Heart right ventricle (tissue), 16 donors: Measurements from ENCODE around the gene NXN. TPM values are rescaled to one million over a fixed set of nuclear protein-coding genes. Genes with fewer than 3 reads are reported as not detected.

ENCODE experiments used
- ATAC-seq, 8 donors: fragments of 200-7000 bp; cut with Tn5 transposase; one replicate each; pipeline ENCODE4 v1.9.1; 2020; ENCODE audit warnings: mild to moderate bottlenecking in 8 of 8, moderate library complexity in 8 of 8, moderate number of reproducible peaks in 1 of 8
- DNase-seq, 2 donors: peaks; one replicate each; pipeline ENCODE4 v3.0.0-alpha.2; 2020
- H3K27ac ChIP-seq, 10 donors: fragments of 200-600 bp; sonication (generic) in 2 of 10; one replicate each; pipeline versions ENCODE4 v1.5.0 to v1.8.0; 2020 to 2022; ENCODE audit warnings: mild to moderate bottlenecking in 3 of 10
- H3K27me3 ChIP-seq, 7 donors: fragments of 200-600 bp; one replicate each; pipeline ENCODE4 v1.8.0; 2021 to 2022; ENCODE audit warnings: mild to moderate bottlenecking in 2 of 7
- H3K36me3 ChIP-seq, 9 donors: fragments of 200-600 bp; sonication (generic) in 1 of 9; one replicate each; pipeline versions ENCODE4 v1.5.0 to v1.8.0; 2020 to 2022; ENCODE audit warnings: mild to moderate bottlenecking in 2 of 9
- H3K4me1 ChIP-seq, 9 donors: fragments of 200-600 bp; sonication (generic) in 1 of 9; one replicate each; pipeline versions ENCODE4 v1.5.0 to v1.8.0; 2020 to 2022; ENCODE audit warnings: mild to moderate bottlenecking in 4 of 9
- H3K4me3 ChIP-seq, 10 donors: fragments of 200-600 bp; sonication (generic) in 2 of 10; one replicate each; pipeline versions ENCODE4 v1.5.0 to v1.8.0; 2020 to 2022; ENCODE audit warnings: mild to moderate bottlenecking in 7 of 10, moderate library complexity in 2 of 10
- H3K9me3 ChIP-seq, 11 donors: fragments of 200-600 bp in 10 of 11; sonication (generic) in 2 of 11; one replicate each; pipeline versions ENCODE4 v1.5.0 to v1.8.0; 2013 to 2022; ENCODE audit warnings: mild to moderate bottlenecking in 2 of 11, control low read depth in 1 of 11, moderate library complexity in 1 of 11
- CTCF ChIP-seq, 9 donors: fragments of 200-600 bp; sonication (generic) in 2 of 9; IDR thresholded peaks; one replicate each; pipeline versions ENCODE4 v1.5.0 to v1.8.0; 2021 to 2022; ENCODE audit warnings: antibody characterized with exemption in 9 of 9, mild to moderate bottlenecking in 5 of 9, moderate library complexity in 1 of 9
- WGBS, 2 donors: extraction: QIAGEN DNeasy Blood & Tissue Kit; methylation state at CpG; one replicate each; pipeline ENCODE4 v1.1.7; 2013; ENCODE audit warnings: inconsistent platforms in 1 of 2; 5-methylcytosine and 5-hydroxymethylcytosine counted together
- intact Hi-C, 10 donors: fragments of 100-400 bp; cut with DNase I; formaldehyde crosslinking; loops; one replicate each; pipeline versions ENCODE4 v1.11.1 to v1.14.2; 2022
- polyA plus RNA-seq, 2 donors: library from polyadenylated mRNA; stranded (reverse); fragments of 200-250 nt; gene quantifications; one replicate each; pipeline ENCODE4 v1.2.3, GENCODE V29; 2013
- total RNA-seq, 10 donors: library from RNA; stranded (reverse); fragmentation: NEBNext Ultra II Directional in 3 of 10; extraction: Animal tissue kit (Norgen Biotek cat#: 25700) in 3 of 10; gene quantifications; one replicate each; pipeline versions ENCODE4 v1.2.1 to v1.2.4, GENCODE V29; 2021 to 2023
- donor health status: Arrhythmogenic right ventricular cardiomyopathy.
- donor health status: ischemic (EF 13 %, LVEDD 7.1; RV severe dilation, severe dysfunction).
- donor health status: healthy with polysubstance abuse.
- donor health status: DM: no; HTN: yes; CAD: no.
- donor health status: DM: no; HTN: no; CAD: no.
- donor health status: ischemic (EF 25% LVEDD 6.9; RV normal size, moderate dysfunction).
- donor health status: ischemic (EF 25% LVEDD 5.7; RV mildly dilated, moderate dysfunction).
- donor health status: healthy.
- donor health status: DM: yes; HTN: yes; CAD: no.
- donor health status: Ischemic cardiomyopathy.
- donor health status: ischemic (EF 35%, LVEDD 5.7; RV mildly dilated, moderate dysfunction).
- donor health status: nonischemic (EF 11% LVEDD 7.7; RV severe dilation, severe dysfunction).
- donor health status: DM: yes; HTN: yes; CAD: no.
- donor health status: PGD.
- donor health status: ischemic (EF 29% LVEDD 5.4; RV normal size, mild dysfunction).
- donor health status: nonischemic (EF 23%, LVEDD 6.1; RV moderate dilation, normal function).

Gene NXN
- total and polyA plus RNA-seq, 12 donors: 9.9 to 24.4 (median 15.9) TPM

GRCh38 chr17:796609-797008, 183.0 kb downstream of the NXN start:
- intact Hi-C loops: loop anchor here in 9 of 10 donors (5.0 to 10.0 kb wide), 7 partner anchors 48 to 261 kb away; no protein-coding TSS in a partner anchor
- DNase-seq (no peak), ATAC-seq (peak in 1 of 8 donors; percentile 15)
- no peak for TF ChIP-seq CTCF (IDR thresholded peaks at IDR 0.05)
- peaks cover 0 to 36% (median 8%) of the 10 kb centered on the region in 9 donors for H3K36me3 ChIP-seq
- 76 to 87% methylated on average over 15 of the region's 15 CpGs for WGBS, 2 donors
- no peaks in the 10 kb centered on the region for H3K9me3 ChIP-seq
- no peak overlapping the region for H3K4me3 ChIP-seq
- H3K27ac ChIP-seq: peak overlapping the region in 4 of 10 donors; percentile 26 to 53 (median 30)
- H3K4me1 ChIP-seq: peaks cover 0 to 33% (median 15%) of the 10 kb centered on the region in 9 donors
- no peaks in the 10 kb centered on the region for H3K27me3 ChIP-seq

- intact Hi-C loops: loop anchor here (1.0 to 10.0 kb wide), 9 partner anchors 49 to 262 kb away; no protein-coding TSS in a partner anchor
- H3K27me3 ChIP-seq: no peaks in the 10 kb centered on the region
- H3K27ac ChIP-seq: peak overlapping the region in 4 of 10 donors; percentile 35 to 71 (median 55)
- DNase-seq: no peak
- WGBS, 2 donors: 74 to 77% methylated on average over 9 of the region's 9 CpGs
- no peak for TF ChIP-seq CTCF (IDR thresholded peaks at IDR 0.05)
- H3K4me3 ChIP-seq: peak overlapping the region in 1 of 10 donors; percentile 49
- no peak for ATAC-seq
- H3K4me1 ChIP-seq: peaks cover 0 to 33% (median 15%) of the 10 kb centered on the region in 9 donors
- peaks cover 0 to 36% (median 8%) of the 10 kb centered on the region in 9 donors for H3K36me3 ChIP-seq
- no peaks in the 10 kb centered on the region for H3K9me3 ChIP-seq
These were observed 183.9 kb downstream of the NXN start for GRCh38 chr17:795721-796120.

- ATAC-seq: peak in 4 of 8 donors; percentile 2 to 19 (median 8)
- intact Hi-C loops: loop anchor here (1.0 to 10.0 kb wide), 9 partner anchors 50 to 262 kb away; no protein-coding TSS in a partner anchor
- Histone ChIP-seq H3K4me3 (peak overlapping the region in 9 of 10 donors; percentile 27 to 53 (median 43)), H3K27me3 (no peaks in the 10 kb centered on the region), H3K27ac (peak overlapping the region in 9 of 10 donors; percentile 25 to 71 (median 55)), H3K9me3 (no peaks in the 10 kb centered on the region), H3K4me1 (peaks cover 0 to 33% (median 15%) of the 10 kb centered on the region in 9 donors), H3K36me3 (peaks cover 0 to 33% (median 8%) of the 10 kb centered on the region in 9 donors)
- 35 to 40% methylated on average over 14 of the region's 14 CpGs for WGBS, 2 donors
- no peak for DNase-seq
- TF ChIP-seq CTCF (IDR thresholded peaks at IDR 0.05): no peak
These were observed 184.3 kb downstream of the NXN start for GRCh38 chr17:795276-795675.

GRCh38 chr17:794876-795275, 184.7 kb downstream of the NXN start:
- no peaks in the 10 kb centered on the region for H3K27me3 ChIP-seq
- ATAC-seq: peak; percentile 40 to 90 (median 78)
- H3K4me1 ChIP-seq: peaks cover 0 to 36% (median 15%) of the 10 kb centered on the region in 9 donors
- H3K9me3 ChIP-seq: no peaks in the 10 kb centered on the region
- DNase-seq: peak; percentile 88 to 89
- 5% methylated on average over 18 of the region's 18 CpGs for WGBS, 2 donors
- H3K4me3 ChIP-seq: peak overlapping the region in 9 of 10 donors; percentile 27 to 53 (median 43)
- TF ChIP-seq CTCF (IDR thresholded peaks at IDR 0.05): peak; percentile 85 to 97 (median 86)
- intact Hi-C loops: loop anchor here (1.0 to 10.0 kb wide), 10 partner anchors 50 to 262 kb away; no protein-coding TSS in a partner anchor
- peaks cover 0 to 33% (median 8%) of the 10 kb centered on the region in 9 donors for H3K36me3 ChIP-seq
- H3K27ac ChIP-seq: peak overlapping the region in 9 of 10 donors; percentile 25 to 71 (median 55)
